ENCODE data around the gene WBP2.
A peak's percentile ranks its signal among the peaks of the same experiment; 100 is the strongest.

Gene WBP2

GRCh38 chr17:75855310-75856061 is at the start of gene WBP2:
Gene WBP2 (minus strand): TSS chr17:75855335. CDS start chr17:75855297, 38 bp downstream.
- DNase-seq (ENCODE audit: extremely low read depth in 1 of 2, low read depth in 1 of 2), result peak; percentile 92 to 99

DNA sequence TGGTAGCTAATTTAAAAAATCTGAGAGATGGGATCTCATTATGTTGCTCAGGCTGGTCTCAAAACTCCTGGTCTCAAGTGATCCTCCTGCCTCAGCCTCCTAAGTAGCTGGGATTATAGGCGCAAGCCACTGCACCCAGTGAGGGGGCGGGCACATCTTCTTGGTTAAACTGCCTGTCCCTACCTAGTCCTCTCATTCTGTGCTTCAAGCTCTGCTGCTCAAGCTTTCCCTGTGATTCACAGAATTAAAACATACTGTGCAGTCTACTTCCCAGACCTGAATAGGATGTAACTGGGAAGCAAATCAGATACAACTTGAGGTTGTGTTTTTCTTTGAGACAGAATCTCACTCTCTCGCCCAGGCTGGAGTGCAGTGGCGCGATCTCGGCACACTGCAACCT is 47.3 kb upstream of the WBP2 start:
- no peak for DNase-seq (ENCODE audit: extremely low read depth in 1 of 2, low read depth in 1 of 2)

- DNase-seq (ENCODE audit: extremely low read depth in 1 of 2, low read depth in 1 of 2), result no peak
These were observed 46.6 kb upstream of the WBP2 start for GRCh38 chr17:75901727-75902126.

GRCh38 chr17:75900691-75901533 is 45.8 kb upstream of the WBP2 start:
- DNase-seq (ENCODE audit: extremely low read depth in 1 of 2, low read depth in 1 of 2), result no peak

- no peak for DNase-seq (ENCODE audit: extremely low read depth in 1 of 2, low read depth in 1 of 2)
These were observed 44.8 kb upstream of the WBP2 start for GRCh38 chr17:75899767-75900468.

GRCh38 chr17:75899353-75899752 is 44.2 kb upstream of the WBP2 start:
- DNase-seq (ENCODE audit: extremely low read depth in 1 of 2, low read depth in 1 of 2), result no peak

GRCh38 chr17:75898791-75899190 is 43.7 kb upstream of the WBP2 start:
- DNase-seq (ENCODE audit: extremely low read depth in 1 of 2, low read depth in 1 of 2), result no peak

GRCh38 chr17:75898065-75898464 is 42.9 kb upstream of the WBP2 start:
- DNase-seq (ENCODE audit: extremely low read depth in 1 of 2, low read depth in 1 of 2), result no peak

GRCh38 chr17:75897160-75898019 is 42.3 kb upstream of the WBP2 start:
- DNase-seq (ENCODE audit: extremely low read depth in 1 of 2, low read depth in 1 of 2), result no peak

DNA sequence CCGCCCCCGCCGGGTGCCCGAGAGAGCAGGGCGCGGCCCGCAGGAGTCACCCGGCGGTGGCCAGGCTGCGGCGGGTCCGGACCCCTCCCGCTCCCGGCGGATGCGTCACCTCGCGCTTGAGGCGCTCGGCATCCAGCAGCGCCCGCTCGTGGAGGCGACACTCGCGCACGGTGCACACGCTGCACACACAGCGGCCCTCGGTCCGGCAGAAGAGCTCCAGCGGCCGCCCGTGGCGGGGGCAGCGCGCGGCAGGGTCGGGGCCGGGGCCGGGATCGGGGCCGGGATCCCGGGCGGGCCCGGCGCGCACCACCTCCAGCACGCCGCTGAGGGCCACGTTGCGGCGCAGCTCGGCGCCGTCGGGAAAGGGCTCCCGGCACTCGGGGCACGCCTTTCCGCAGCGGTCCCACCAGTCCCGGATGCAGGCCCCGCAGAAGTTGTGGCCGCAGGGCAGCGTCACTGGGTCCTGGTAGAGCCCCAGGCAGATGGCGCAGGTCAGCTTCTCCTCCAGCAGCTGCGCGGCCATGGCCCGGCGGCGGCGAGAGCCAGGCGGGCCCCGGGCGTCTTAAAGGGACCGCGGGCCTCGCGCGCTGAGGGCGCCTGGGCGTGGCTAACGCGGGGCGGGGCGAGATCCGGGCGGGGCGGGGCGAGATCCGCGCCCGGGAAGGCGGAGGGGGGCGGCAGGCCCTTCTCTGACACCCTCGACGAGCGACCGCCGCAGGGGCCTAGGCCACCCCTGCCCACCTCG is 41.5 kb upstream of the WBP2 start, which contains the start of gene TRIM65:
TSS of gene TRIM65 (minus strand) at position 537 of the 745 bp plus-strand sequence. CDS start at position 523, 14 bp downstream.
- DNase-seq (ENCODE audit: extremely low read depth in 1 of 2, low read depth in 1 of 2), result peak; percentile 72 to 73

- no peak for DNase-seq (ENCODE audit: extremely low read depth in 1 of 2, low read depth in 1 of 2)
These were observed 40.4 kb upstream of the WBP2 start for GRCh38 chr17:75895370-75896155.

GRCh38 chr17:75894049-75894733 is 39.1 kb upstream of the WBP2 start:
- DNase-seq (ENCODE audit: extremely low read depth in 1 of 2, low read depth in 1 of 2), result no peak

- DNase-seq (ENCODE audit: extremely low read depth in 1 of 2, low read depth in 1 of 2), result no peak
These were observed 38.3 kb upstream of the WBP2 start for GRCh38 chr17:75893305-75894048.

DNA sequence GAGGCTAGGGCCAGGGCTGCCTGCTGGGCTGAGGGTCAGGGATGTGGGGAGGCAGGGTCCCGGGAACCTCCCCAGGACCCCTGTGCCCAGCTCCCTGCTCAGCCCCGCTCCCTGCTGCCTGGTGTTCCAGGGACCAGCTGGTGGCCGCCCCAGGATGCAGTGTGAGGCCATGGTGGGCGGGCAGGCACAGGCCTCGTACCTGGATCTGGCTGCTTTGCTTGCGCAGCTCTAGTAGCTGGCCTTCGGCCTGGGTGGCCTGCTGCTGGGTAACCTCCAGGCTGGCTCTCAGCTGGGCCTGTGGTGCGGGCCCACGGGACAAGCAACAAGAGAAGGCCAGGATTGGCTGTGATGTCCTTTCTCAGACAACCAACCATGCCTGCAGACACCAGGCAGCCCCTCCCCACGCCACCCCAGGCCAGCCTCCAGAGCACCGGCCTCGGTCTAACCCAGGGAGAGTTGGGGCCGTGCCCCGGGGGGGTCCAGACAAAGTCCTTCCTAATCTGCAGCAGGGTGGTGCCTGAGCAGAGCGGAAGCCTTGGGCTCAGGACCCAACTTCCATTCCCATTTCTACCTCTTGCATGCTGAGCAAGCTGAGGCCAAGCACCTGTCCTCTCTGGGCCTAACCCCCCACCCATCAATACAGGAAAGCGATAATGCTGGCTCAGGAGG is 37.6 kb upstream of the WBP2 start:
- no peak for DNase-seq (ENCODE audit: extremely low read depth in 1 of 2, low read depth in 1 of 2)

- no peak for DNase-seq (ENCODE audit: extremely low read depth in 1 of 2, low read depth in 1 of 2)
These were observed 36.7 kb upstream of the WBP2 start for GRCh38 chr17:75891605-75892555.

DNA sequence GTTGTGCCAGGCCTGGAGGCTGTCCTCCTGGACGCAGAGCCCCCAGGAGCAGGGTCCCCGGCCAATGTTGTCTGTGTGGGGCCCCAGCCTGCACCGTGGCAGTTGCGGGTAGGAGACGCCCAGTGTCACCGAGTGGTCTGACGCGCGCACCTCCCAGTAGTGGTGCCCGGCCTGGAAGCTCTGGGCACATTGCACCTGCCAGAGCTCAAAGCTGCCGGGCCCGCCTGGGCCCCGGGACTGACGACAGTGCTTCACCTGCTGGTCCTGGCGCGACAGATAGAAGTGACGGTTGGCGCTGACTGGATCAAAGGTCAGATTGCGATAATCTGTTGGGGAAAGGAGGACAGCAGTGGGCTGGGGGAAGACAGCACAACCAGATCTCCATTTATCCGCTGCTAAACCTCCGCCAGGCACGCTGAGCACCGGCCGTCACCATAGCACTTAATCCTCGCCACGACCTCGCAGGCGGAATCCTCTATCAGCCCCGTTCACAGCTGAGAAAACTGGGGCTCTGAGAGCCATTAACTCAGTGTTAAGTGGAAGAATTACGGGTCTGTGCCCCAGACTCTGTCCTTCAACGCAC is 36.0 kb upstream of the WBP2 start:
- no peak for DNase-seq (ENCODE audit: extremely low read depth in 1 of 2, low read depth in 1 of 2)
